Activated B cell treated with CpG ODN at 0.5 μM for 24 hours (primary cell): Measurements from ENCODE around the gene EAF1. TPM values are rescaled to one million over a fixed set of nuclear protein-coding genes. Genes with fewer than 3 reads are reported as not detected.

Experiments used
- ATAC-seq: fragments of 200-7000 bp; cut with Tn5 transposase; one replicate; pipeline ENCODE4 v1.10.0; 2021; ENCODE audit warnings: low read depth, mild to moderate bottlenecking, moderate library complexity
- CTCF ChIA-PET: fragments of 350-600 bp; sonication (Branson Sonifier 250); formaldehyde crosslinking; loops from one replicate; lab custom pipeline; 2021; ENCODE audit warnings: antibody characterized with exemption; lab: Charles Lee
- POLR2A ChIA-PET: fragments of 350-600 bp; sonication (Branson Sonifier 250); formaldehyde crosslinking; loops from one replicate; lab custom pipeline; 2021; ENCODE audit warnings: antibody characterized with exemption; lab: Charles Lee
- DNase-seq: peaks from one replicate; pipeline ENCODE4 v3.0.0; 2022
- H3K27ac Mint-ChIP-seq: one replicate; pipeline ENCODE4 v1.8.0; 2020; ENCODE audit warnings: mixed read lengths
- H3K27me3 Mint-ChIP-seq: one replicate; pipeline ENCODE4 v1.8.0; 2021; ENCODE audit warnings: mixed read lengths
- H3K36me3 Mint-ChIP-seq: one replicate; pipeline ENCODE4 v1.8.0; 2021; ENCODE audit warnings: low read depth, mixed read lengths
- H3K4me1 Mint-ChIP-seq: one replicate; pipeline ENCODE4 v1.8.0; 2021; ENCODE audit warnings: mixed read lengths
- H3K4me3 Mint-ChIP-seq: one replicate; pipeline ENCODE4 v1.8.0; 2020; ENCODE audit warnings: mild to moderate bottlenecking, mixed read lengths
- H3K9me3 Mint-ChIP-seq: one replicate; pipeline ENCODE4 v1.8.0; 2020; ENCODE audit warnings: mixed read lengths
- intact Hi-C: fragments of 100-400 bp; cut with micrococcal nuclease; formaldehyde crosslinking; loops from one replicate; pipeline ENCODE4 v1.15.1; 2024
- total RNA-seq: library from RNA; stranded (reverse); gene quantifications from 2 replicates; pipeline ENCODE4 v1.2.3, GENCODE V29; 2022
- TF ChIP-seq, protein P1 (sequence below): fragments of 200-600 bp; IDR thresholded peaks from one replicate; pipeline ENCODE4 v1.8.0; 2022; ENCODE audit warnings: antibody characterized with exemption, mild to moderate bottlenecking

Gene EAF1
- total RNA-seq, 1 donor from 2014 or later: 19.7 TPM

DNA sequence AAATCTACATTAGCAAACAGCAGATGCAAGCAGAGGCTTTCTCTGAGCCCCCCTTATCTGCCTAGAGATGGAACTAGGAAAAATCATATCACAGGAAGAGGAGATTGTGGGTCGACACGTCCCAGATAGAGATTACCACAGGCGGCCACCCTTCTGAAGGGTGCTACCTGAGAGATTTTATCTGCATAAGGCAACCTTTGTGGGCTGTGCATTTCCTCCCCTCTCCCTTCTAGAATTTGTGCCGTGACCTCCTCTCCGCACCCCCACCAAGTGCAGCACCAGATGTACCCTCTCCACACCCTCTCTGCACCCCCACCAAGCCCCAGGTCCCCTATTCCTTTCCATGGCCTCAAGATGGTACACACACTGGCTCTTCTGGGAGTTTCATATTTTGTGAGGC is 27.4 kb upstream of the EAF1 start:
- intact Hi-C loops: loop anchor here (1.0 kb wide), 5 partner anchors 16 to 132 kb away; partner anchors contain the start of gene SH3BP5
- TF ChIP-seq, protein P1, sequence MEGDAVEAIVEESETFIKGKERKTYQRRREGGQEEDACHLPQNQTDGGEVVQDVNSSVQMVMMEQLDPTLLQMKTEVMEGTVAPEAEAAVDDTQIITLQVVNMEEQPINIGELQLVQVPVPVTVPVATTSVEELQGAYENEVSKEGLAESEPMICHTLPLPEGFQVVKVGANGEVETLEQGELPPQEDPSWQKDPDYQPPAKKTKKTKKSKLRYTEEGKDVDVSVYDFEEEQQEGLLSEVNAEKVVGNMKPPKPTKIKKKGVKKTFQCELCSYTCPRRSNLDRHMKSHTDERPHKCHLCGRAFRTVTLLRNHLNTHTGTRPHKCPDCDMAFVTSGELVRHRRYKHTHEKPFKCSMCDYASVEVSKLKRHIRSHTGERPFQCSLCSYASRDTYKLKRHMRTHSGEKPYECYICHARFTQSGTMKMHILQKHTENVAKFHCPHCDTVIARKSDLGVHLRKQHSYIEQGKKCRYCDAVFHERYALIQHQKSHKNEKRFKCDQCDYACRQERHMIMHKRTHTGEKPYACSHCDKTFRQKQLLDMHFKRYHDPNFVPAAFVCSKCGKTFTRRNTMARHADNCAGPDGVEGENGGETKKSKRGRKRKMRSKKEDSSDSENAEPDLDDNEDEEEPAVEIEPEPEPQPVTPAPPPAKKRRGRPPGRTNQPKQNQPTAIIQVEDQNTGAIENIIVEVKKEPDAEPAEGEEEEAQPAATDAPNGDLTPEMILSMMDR: no peak
- no peak for ATAC-seq
- no peaks in the 10 kb centered on the region for H3K27me3 Mint-ChIP-seq
- no peak overlapping the region for H3K27ac Mint-ChIP-seq
- no peak overlapping the region for H3K4me3 Mint-ChIP-seq
- peaks cover 40% of the 10 kb centered on the region for H3K4me1 Mint-ChIP-seq
- H3K36me3 Mint-ChIP-seq: peaks cover 1% of the 10 kb centered on the region
- DNase-seq: no peak
- H3K9me3 Mint-ChIP-seq: no peaks in the 10 kb centered on the region
- ChIA-PET CTCF (interaction anchor here (1.0 to 5.6 kb wide), 5 partner anchors 9 to 198 kb away, joined by 3 to 97 read pairs (median 4); no protein-coding TSS in a partner anchor), POLR2A (no interaction called here)

DNA sequence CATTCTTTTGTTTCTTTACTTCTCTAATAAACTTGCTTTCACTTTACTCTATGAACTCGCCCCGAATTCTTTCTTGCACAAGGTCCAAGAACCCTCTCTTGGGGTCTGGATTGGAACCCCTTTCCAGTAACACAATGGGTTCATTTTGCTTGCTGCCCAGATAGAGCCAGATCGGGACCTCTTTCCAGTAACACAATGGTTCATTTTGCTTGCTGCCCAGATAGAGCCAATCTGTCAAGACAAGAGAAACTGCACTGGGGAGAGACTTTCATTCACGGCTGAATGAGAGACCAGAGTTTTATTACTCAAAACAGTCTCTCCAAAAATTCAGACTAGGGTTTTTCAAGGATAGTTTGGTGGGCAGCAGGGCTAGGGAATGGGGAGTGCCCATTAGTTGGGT is 25.5 kb upstream of the EAF1 start:
- Mint-ChIP-seq H3K4me1 (peaks cover 39% of the 10 kb centered on the region), H3K36me3 (no peaks in the 10 kb centered on the region), H3K27me3 (no peaks in the 10 kb centered on the region), H3K27ac (no peak overlapping the region), H3K4me3 (no peak overlapping the region), H3K9me3 (no peaks in the 10 kb centered on the region)
- ChIA-PET CTCF (interaction anchor here (4.3 kb wide), 1 partner anchor 135 kb away, joined by 156 read pairs; no protein-coding TSS in a partner anchor), POLR2A (no interaction called here)
- DNase-seq: no peak
- ATAC-seq: no peak
- TF ChIP-seq, protein P1: no peak
- intact Hi-C loops: no loop called here

DNA sequence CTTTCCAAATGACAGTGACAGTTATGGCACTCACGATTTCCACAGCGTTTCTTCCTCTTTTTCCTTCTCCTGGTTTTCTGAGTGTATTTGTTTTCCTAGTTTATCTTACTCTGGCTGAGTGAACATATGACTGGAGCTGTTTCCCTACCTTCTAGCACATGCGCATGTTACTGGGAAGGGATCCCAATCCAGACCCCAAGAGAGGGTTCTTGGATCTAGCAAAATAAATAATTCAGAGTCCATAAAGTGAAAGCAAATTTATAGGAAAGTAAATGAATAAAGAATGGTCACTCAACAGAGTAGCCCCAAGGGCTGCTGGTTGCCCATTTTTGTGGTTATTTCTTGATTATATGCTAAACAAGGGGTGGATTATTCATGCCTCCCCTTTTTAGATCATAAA is 23.9 kb upstream of the EAF1 start:
- no peak overlapping the region for H3K27ac Mint-ChIP-seq

DNA sequence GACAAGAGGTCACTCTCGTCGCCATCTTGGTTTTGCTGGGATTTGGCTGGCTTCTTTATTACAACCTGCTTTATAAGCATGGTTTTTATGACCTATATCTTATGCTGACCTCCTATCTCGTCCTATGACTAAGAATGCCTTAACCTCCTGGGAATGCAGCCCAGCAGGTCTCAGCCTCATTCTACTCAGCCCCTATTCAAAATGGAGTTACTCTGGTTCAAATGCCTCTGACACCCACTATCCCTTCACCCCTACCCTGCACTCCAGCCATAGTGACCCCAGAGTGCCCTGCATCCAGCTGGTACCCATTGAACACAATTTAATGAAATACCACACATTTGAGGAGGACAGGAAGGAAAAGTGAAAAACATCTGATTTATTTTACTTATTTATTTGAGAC is 23.4 kb upstream of the EAF1 start:
- CTCF ChIA-PET: interaction anchor here (1.6 to 4.3 kb wide), 4 partner anchors 71 to 202 kb away, joined by 4 to 156 read pairs (median 49); partner anchors contain the start of gene SH3BP5
- POLR2A ChIA-PET: interaction anchor here (0.6 kb wide), 1 partner anchor 193 kb away, joined by 3 read pairs; no protein-coding TSS in a partner anchor

More for the DNA sequence above, 23.9 kb upstream of the EAF1 start:
- Mint-ChIP-seq H3K36me3 (peaks cover 4% of the 10 kb centered on the region), H3K4me3 (no peak overlapping the region), H3K27me3 (no peaks in the 10 kb centered on the region), H3K4me1 (peaks cover 34% of the 10 kb centered on the region), H3K9me3 (no peaks in the 10 kb centered on the region)
- intact Hi-C loops: no loop called here
- ATAC-seq (no peak), DNase-seq (no peak)
- CTCF ChIA-PET: interaction anchor here (2.7 to 4.3 kb wide), 2 partner anchors 137 to 202 kb away, joined by 87 to 156 read pairs; no protein-coding TSS in a partner anchor
- POLR2A ChIA-PET: interaction anchor here (0.6 kb wide), 1 partner anchor 192 kb away, joined by 3 read pairs; no protein-coding TSS in a partner anchor
- TF ChIP-seq, protein P1: no peak

DNA sequence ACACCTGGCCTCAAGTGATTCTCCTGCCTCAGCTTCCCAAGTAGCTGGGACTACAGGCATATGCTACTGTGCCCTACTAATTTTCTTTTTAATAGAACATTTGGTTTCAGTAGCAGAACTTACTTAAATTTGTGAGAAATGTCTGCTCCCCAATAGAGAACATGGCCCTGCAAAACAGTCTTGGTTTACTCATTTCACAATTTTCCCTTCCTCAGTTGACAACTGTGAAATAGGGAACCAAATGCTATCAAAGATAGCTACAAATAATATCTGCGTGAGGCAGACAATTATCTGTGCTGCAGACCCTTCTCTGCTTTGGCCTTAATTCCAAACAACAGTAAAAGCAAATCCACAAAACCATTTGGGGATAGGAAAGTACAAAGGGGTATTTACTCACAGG is 22.6 kb upstream of the EAF1 start:
- Mint-ChIP-seq H3K36me3 (peaks cover 10% of the 10 kb centered on the region), H3K4me1 (peaks cover 26% of the 10 kb centered on the region), H3K27ac (no peak overlapping the region), H3K9me3 (no peaks in the 10 kb centered on the region), H3K4me3 (no peak overlapping the region), H3K27me3 (no peaks in the 10 kb centered on the region)
- ChIA-PET POLR2A (interaction anchor here (0.7 to 1.7 kb wide), 8 partner anchors 20 to 203 kb away, joined by 3 to 9 read pairs (median 4); partner anchors contain the start of genes CAPN7 and SH3BP5), CTCF (interaction anchor here (0.9 to 4.3 kb wide), 39 partner anchors 19 to 483 kb away, joined by 3 to 156 read pairs (median 5); partner anchors contain the start of genes CAPN7 and SH3BP5)
- TF ChIP-seq, protein P1: no peak
- DNase-seq: no peak
- ATAC-seq: peak; percentile 56
- intact Hi-C loops: loop anchor here (1.0 kb wide), 7 partner anchors 26 to 296 kb away; partner anchors contain the start of gene CAPN7

More for the DNA sequence above, 23.4 kb upstream of the EAF1 start:
- H3K4me3 Mint-ChIP-seq: no peak overlapping the region
- DNase-seq: no peak
- intact Hi-C loops: no loop called here
- TF ChIP-seq, protein P1: no peak
- no peaks in the 10 kb centered on the region for H3K27me3 Mint-ChIP-seq
- H3K9me3 Mint-ChIP-seq: no peaks in the 10 kb centered on the region
- H3K4me1 Mint-ChIP-seq: peaks cover 29% of the 10 kb centered on the region
- H3K36me3 Mint-ChIP-seq: peaks cover 6% of the 10 kb centered on the region
- ATAC-seq: no peak
- H3K27ac Mint-ChIP-seq: no peak overlapping the region
